HL-60/S4 (cell line): ENCODE results near the gene KRTAP10-3.

ENCODE experiments used
- in situ Hi-C: fragments of 300-500 bp; cut with MboI; formaldehyde crosslinking; loops from 2 replicates; pipeline ENCODE4 v1.14.3; 2022; ENCODE audit warnings: low sequenced_read_pairs

The KRTAP10-3 gene

DNA sequence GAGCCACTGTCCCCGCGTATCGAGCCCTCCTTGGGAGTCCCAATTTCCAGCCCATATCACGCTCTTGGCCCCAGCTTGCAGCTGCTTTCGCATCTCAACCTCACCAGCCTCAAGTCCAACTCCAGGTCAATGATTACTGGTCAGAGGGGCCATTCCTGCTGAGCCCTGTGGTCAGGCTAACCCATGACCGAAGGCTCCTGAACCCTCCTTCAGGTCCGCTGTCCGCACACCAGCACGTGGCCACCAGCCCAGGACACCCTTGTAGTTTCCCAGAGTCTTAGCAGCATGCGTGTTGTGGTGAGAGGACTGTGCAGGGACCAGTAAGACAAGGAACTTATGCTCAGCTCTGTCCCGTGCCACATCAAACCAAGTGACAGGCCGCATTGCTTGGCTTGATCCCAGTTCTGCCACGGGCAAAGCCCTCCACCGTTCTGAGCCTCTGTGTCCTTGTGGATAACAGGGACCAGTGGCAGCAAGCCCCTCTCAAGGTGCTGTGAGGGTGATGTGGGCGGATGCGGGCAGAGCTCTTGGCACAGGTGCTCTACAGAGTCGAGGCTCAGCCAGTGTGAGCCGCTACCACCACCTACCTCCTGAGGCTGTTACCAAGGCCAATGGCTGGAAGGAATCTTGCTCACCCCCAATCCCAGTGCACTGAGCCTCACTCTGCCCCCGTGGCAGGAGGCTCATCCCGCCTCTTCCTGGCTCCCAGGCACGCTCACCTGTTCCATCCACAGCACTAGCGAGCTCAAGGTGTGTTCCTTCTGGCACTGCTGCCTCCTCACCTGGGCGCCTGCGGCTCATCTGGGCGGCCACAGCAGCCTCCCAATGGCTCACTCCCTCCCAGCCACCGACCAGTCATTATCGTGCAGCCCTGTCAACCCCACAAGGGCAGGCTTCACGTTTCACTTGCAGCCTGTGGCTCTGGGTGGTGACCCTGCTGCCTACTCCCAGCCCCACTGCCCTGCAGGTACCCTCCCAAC, 39.0 kb downstream of the KRTAP10-3 start:
- in situ Hi-C loops = loop anchor here (25.0 kb wide), 1 partner anchor 418 kb away; the partner anchor contains the start of gene SLX9

DNA sequence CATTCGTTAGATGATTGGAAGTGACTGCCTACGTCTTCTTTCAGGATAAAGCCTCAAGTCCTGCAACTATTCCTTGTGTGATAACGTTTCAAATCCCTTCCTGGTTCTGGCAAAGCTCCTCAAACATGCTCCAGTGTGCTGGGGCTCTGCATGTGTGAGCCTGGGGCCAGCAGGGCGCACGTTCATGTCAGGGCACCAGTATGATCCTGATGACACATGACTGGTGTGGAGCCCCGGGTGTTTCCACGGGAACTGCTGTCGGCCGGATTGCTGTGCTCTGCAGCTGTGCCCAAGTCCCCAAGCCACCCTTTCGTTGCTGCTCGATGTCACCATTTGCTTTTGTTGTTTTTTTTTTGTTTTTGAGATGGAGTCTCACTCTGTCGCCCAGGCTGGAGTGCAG, 39.9 kb downstream of the KRTAP10-3 start:
- in situ Hi-C loops = loop anchor here (25.0 kb wide), 1 partner anchor 419 kb away; the partner anchor contains the start of gene SLX9

DNA sequence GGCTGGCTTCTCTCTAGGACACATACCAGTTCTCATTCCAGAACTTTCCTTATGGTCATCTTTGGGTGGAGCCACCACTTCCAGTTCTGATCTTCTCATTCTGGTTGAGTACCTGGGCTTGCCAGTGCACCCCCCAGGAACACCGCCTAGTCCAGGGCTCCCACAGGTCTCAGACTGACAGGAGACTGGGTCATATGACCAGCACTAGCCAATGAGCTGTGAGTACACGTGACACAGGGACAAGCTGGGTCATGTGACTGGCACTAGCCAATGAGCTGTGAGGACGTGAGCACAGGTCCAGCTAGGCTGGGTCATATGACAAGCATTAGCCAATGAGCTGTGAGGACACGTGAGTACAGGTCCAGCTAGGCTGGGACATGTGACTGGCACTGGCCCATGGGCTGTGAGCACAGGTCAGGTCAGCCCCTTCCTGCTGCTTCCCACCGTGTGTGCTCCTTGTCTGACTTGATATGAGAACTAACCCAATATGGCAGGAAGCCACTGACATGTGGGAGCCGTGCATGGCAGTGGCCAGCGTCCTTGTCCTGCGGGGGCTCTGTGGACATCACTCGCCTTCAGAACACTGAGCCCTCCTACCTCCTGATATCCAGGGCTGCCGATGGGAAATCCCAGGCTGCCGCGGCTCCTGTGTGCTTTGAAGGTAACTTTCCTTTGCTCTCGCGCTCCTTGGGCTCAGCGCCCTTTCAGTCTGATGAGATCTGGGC, 41.3 kb downstream of the KRTAP10-3 start:
- in situ Hi-C loops = loop anchor here (25.0 kb wide), 1 partner anchor 420 kb away; the partner anchor contains the start of gene SLX9

DNA sequence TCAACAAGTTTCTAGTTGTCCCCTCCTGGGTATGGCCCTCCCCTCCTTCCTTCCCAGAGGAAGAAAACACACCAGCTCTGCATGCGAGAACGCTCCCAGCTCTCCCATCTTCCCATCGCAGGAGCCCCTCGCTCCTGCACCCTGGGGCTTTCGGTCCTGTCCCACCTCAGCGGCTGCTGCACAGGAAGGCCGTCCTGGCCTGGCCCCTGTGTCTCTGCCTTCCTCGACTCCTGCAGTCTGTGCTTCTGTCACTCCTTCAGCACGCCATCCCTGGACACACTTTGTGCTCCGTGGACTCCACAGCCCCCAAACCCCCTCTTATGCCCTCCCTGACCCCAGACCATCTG, 41.8 kb downstream of the KRTAP10-3 start:
- in situ Hi-C loops = loop anchor here (25.0 kb wide), 1 partner anchor 420 kb away; the partner anchor contains the start of gene SLX9

DNA sequence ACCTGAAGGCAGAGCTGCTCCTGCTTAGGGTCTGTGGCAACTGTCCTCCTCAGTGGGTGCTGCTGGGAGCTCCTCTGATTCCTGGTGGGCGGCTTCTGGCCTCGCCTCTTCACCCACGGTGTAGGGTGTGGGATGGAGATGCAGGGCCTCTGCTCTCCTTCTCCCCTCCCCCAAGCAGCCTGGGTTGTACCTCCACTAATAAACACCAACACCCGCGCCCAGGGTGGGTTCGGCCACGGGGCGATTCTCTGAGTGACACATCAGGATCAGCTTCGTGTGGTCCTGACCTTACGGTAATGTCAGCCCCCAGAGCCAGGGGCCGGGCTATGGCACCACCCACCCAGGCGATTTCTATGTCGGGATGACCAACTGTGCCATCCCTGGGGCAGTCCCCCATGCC, 42.3 kb downstream of the KRTAP10-3 start:
- in situ Hi-C loops = loop anchor here (25.0 kb wide), 1 partner anchor 421 kb away; the partner anchor contains the start of gene SLX9

DNA sequence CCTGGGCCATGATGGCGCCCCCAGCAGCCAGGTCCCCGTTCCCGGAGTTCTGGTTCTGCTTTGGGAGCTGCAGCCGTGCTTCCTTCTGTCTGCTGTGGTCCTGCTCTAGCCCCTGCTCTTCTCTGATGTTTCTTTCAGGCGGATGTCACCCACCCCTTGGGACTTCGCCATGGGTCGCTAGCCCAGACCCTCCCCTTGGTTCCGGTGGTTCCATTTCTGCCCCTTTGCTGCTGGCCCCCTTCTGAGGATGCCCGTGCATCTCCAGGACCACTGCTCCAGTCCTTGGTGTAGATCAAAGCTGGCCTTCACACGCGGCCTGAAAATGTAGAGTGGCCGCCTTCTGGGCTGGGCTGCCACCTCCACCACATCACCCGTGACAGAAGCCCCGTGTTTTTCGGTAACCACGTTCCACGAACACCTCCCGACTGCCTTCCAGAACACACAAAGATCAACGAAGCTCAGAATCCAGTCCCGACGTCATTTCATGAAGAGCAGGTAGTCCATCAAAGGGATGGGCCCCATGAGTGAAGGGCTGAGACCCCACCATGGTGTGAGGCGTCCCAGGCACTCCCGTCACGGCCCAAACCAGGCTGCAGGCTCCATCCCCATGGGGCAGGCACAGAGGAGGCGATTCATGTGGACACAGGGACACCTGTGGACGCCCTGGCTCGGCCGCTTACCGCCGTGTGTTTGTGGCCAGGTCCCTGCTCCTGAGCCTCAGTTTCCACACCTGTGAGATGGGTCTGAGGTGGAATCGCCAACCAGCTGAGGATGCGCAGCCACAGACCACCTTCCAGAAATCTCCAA, 43.0 kb downstream of the KRTAP10-3 start:
- in situ Hi-C loops = loop anchor here (25.0 kb wide), 1 partner anchor 422 kb away; the partner anchor contains the start of gene SLX9

DNA sequence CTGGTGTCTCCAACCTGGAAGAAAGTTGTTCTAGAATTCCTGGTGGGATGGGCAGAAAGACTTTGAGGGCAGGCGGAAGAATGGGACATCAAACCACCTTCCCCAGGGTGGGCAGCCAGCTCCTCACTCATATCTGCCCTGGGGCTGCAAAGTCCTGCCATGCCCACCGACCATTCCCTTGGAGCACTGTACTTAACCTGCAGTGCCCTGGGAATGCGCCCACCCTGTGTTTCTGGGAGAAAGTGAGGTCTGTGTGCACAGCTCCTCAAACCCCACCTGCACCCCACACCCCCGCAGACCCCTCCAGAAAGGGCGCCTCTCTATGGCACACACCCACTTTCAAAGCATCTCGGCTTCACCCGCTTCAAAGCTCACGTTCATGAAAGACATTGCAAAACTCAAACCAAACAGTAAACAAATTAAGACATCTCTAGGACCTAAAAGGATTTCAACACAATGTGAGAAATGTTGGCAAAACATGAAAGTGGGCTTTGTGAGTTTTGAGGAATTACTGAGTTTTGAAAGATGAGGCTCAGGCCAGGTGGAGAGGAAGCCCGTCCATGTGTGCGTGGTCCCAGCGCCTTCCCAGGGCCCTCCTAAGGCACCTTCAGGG, 43.7 kb downstream of the KRTAP10-3 start:
- in situ Hi-C loops = loop anchor here (25.0 kb wide), 1 partner anchor 422 kb away; the partner anchor contains the start of gene SLX9

DNA sequence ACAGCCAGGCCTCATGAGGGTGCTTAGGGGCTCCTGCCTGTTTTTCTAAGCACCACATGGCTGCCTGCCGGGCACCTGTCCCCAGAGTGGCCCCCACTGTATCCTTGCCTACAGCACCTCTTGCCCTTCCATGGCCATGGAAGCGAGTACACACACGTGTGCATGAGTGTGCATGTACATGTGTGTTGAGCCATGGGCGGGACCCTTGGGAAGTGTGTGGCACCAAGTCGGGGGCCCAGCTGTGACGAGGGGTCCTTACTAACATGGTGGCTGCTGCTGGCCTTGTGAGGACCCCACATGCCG, 44.4 kb downstream of the KRTAP10-3 start:
- in situ Hi-C loops = loop anchor here (25.0 kb wide), 1 partner anchor 423 kb away; the partner anchor contains the start of gene SLX9

DNA sequence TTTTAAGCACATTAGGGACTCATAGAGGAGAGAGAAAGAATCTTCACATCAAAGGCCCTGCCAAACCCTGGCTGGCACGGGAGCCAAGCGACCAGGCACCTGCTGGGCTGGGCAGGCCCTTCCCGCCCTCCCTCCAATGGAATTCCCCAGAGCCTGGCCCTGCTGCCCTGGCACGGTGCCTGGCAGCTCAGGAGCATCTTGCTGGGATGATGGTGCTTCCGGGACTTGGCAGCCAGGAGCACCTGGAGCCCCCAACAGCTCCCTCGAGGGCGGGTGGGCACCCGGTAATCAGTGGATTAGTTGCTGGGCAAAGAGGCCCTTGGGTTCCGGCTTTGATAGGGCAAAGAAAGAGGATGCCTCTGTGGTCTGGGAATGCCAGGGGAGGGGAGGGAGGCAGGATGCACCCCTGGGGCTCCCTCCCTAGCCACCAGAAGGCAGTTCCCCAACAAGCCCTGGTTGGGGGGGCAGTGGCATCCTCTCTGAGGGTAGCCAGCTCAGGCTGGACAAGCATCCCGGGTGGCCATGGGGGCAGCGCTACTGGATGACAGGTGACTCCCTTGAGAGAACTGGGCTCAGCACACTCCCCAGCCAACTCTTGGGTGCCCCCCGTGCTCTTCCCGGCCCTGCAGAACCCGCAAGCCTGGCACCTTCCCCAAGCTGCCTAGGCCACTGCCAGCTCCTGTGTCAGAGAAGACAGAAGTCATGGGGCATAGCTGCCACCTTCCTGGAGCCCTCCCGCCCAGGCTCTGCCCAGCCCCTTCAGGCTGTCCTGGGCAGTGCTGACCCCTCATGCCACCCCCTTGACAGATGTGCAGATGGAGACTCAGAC, 45.0 kb downstream of the KRTAP10-3 start:
- in situ Hi-C loops = loop anchor here (25.0 kb wide), 1 partner anchor 424 kb away; the partner anchor contains the start of gene SLX9

DNA sequence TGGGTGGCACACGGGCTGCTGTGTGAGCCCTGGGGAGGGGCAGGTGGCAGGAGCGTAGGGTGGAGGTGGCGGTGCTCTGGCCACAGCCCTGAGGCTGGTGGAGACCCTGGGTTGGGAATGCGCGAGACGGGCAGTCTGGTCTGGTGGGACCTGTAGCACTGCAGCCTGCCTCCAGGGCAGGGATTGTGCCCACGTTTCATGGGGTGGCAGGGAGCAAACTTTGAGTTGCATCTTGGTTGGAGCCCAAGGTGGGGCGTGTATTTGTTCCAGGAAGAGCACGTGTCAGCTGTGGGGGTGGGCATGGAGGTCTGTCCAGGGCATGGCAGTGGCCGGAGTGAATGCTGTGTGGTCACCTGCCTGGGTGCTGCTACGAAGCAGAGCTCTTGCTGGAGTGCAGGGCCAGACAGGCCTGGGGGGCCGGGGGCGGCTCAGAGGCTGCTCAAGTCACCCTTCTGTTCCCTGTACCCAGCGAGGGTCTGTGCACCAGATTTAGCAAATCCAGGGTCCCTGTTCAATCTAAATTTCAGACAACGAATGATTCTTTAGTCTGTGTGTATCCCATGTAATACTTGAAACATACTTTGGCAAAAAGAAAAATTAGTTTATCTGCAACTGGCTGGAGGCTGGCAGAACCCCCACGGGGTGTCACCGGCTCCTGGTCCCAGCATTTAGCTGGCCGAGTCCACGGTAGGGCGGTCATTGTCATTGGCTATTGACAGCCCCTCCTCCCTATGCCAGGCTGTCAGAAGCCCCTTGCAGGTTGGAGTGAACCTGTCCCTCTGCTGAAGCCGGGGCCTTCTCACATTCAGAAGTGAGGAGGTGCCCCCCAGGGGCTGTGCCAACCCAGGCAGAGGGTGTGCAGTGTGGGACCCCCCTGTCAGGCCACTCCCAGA, 45.9 kb downstream of the KRTAP10-3 start:
- in situ Hi-C loops = loop anchor here (25.0 kb wide), 1 partner anchor 425 kb away; the partner anchor contains the start of gene SLX9

DNA sequence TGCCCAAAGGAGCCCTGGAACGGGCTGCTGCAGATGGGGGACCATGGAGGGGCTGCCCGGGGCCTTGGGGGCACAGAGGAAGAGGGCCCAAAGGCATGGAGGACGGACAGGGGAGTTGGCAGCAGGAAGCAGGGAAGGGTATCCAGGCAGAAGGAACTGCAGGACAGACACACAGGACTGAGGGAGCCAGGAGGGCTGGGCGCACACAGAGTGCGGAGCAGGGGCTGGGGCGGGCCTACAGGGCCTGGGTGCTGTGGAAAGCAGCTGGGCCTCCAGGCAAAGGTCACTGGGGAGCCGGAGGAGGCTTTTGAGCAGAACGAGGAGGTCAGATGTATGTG, 46.7 kb downstream of the KRTAP10-3 start:
- in situ Hi-C loops = loop anchor here (25.0 kb wide), 1 partner anchor 425 kb away; the partner anchor contains the start of gene SLX9

DNA sequence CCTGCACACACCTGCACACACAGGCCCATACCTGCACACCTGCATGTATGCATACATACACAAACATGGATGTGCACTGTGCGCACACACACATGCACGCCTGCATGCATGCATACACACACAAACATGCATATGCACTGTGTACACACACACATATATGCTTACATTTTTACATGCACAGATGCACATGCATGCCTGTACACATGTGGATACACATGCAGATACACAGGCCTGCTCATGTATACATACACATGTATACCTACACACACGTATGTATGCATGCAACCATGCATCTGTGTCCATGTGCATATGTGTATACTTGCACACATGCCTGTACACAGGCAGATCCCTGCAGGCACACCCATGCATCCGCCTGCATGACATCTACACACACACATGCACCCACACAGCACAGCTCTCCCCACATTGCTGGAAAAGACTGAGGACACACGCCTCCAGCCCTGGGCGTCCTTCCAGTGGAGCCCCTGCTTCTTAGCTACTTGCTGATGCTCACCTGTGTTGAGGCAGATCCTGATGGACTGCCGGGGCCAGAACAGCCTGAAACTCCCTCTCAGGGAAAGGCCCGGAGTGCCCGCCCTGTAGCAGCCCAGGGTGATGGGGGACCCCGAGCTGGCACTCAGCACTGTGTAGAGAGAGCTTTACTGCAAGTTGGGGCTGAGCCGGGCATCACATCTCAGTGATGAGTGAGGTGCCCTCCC, 47.2 kb downstream of the KRTAP10-3 start:
- in situ Hi-C loops = loop anchor here (25.0 kb wide), 1 partner anchor 426 kb away; the partner anchor contains the start of gene SLX9

DNA sequence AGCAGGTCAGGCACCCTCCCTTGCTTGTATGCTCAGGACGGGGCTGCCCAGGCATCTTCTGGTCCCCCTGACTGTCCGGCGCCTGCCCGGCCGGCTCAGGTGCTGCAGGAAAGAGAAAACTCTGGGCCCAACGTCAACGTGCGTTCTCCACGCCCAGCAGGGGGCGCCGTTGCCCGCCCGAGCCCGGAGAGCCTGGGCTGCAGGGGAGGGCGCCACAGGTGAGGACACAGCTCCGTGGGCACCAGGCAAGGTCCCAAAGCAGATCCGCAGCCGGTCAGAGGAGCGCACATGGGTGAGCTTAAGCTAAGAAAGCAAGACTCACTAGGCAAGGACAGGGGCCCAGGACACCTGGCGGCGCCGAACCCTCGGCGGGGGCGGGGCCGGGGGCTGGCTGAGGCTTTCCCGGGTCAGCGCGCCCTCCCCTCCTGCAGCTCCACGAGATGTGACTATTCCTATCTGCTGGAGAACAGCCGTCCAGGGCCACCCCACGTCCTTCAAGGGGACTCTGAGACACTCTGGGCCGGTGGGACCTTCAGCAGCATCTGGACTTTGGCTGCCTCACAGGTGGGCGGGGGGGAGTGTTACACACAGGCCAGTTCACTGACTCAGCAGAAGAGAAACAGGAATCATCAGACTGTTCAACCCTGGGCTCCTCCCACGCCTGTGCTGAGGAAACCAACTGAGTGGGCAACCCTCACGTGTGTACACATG, 47.9 kb downstream of the KRTAP10-3 start:
- in situ Hi-C loops = loop anchor here (25.0 kb wide), 1 partner anchor 427 kb away; the partner anchor contains the start of gene SLX9

DNA sequence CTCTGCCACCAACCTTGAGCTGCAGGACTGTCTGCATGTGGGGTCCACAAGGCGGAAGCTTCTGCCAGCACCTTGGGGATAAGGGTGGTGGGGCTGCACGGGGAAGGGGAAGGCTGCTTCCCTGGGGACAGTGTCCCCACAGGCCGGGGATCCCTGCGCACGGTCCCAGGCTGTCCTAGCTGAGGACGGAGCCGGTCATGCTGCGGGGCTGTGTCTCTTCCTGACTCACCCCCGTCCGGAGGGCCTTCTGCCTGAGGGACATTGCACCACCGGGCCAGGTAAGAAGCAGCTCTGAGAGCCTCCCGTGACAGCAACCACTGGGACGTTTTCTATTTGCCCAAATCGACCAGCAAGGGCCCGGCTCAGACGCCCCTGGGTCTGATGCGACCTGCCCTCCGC, 48.5 kb downstream of the KRTAP10-3 start:
- in situ Hi-C loops = loop anchor here (25.0 kb wide), 1 partner anchor 427 kb away; the partner anchor contains the start of gene SLX9

DNA sequence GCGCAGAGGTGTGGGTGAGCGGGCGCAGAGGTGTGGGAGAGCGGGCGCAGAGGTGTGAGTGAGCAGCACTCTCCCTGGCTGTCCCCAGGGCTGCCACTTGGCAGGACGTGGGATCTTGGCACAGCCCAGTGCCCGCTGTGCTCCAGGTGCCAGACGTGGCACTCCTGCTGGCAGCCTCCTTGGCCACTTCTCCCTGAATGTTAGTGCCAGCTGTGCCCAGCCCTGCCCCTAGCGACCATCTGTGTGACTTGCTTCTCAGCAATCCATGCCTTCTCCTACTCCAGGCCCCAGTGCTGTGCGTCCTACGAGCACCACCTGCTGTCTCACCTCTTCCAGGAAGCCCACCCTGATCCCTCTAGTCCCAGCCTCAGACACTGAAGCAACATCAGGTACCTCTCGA, 49.1 kb downstream of the KRTAP10-3 start:
- in situ Hi-C loops = loop anchor here (25.0 kb wide), 1 partner anchor 428 kb away; the partner anchor contains the start of gene SLX9

DNA sequence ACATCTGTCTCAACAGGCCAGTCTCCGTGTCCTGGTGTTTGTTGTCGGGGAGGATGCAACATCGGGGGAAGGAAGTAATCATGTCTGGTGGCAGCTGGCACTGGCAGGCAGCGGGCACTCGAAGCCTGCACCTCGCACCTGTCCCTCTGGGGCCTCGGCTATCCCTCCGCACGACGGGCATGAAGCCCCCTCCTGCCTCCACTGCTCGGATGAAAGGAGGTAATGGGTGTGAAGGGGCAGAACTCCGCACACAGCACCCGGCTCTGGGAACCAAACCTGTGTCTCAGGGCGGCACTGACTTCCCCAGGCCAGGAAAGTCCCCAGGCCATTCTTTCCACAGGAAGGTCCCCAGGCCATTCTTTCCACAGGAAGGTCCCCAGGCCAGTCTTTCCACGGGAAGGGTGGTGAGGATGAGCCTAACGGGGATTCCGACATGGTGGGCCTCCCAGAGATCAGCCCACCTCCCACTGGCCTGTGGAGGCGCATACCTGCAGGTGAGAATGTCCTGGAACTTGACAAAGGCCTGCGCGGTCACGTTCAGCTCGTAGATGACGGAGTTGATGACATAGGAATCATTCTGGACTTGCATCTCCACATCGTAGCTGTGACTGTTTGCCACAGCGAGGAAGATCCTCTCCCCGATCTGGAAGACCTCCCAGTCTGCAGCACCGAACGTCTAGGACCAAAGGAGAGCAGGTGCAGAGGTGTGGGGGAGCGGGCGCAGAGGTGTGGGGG, 49.7 kb downstream of the KRTAP10-3 start:
- in situ Hi-C loops = loop anchor here (25.0 kb wide), 1 partner anchor 428 kb away; the partner anchor contains the start of gene SLX9
